ENCODE results near the gene UNCX.

UNCX gene

GRCh38 chr7:1223196-1223981, 9.3 kb upstream of the UNCX start:
- CTCF ChIA-PET = interaction anchor here (1.2 to 5.7 kb wide), 4 partner anchors 189 to 251 kb away, joined by 4 to 39 read pairs (median 10); no protein-coding TSS in a partner anchor
- no peak for DNase-seq (ENCODE audit: low read depth, low spot score)
- TF ChIP-seq CTCF (IDR thresholded peaks at IDR 0.05; ENCODE audit: insufficient read depth, low read length, missing control alignments) = no peak
- POLR2A ChIA-PET = no interaction called here
- H3K4me3 ChIP-seq (ENCODE audit: low read depth, low read length) = no peak overlapping the region

- no peak for TF ChIP-seq CTCF (IDR thresholded peaks at IDR 0.05; ENCODE audit: insufficient read depth, low read length, missing control alignments)
- no peak overlapping the region for H3K4me3 ChIP-seq (ENCODE audit: low read depth, low read length)
- ChIA-PET CTCF (interaction anchor here (1.2 to 5.7 kb wide), 6 partner anchors 9 to 250 kb away, joined by 5 to 39 read pairs (median 13); no protein-coding TSS in a partner anchor), POLR2A (no interaction called here)
- no peak for DNase-seq (ENCODE audit: low read depth, low spot score)
Measured at GRCh38 chr7:1224086-1224716, 8.5 kb upstream of the UNCX start.

GRCh38 chr7:1225030-1225429, 7.6 kb upstream of the UNCX start:
- DNase-seq (ENCODE audit: low read depth, low spot score) = no peak
- TF ChIP-seq CTCF (IDR thresholded peaks at IDR 0.05; ENCODE audit: insufficient read depth, low read length, missing control alignments) = no peak
- ChIA-PET CTCF (interaction anchor here (0.6 to 5.7 kb wide), 27 partner anchors 10 to 253 kb away, joined by 3 to 39 read pairs (median 4); no protein-coding TSS in a partner anchor), POLR2A (no interaction called here)
- no peak overlapping the region for H3K4me3 ChIP-seq (ENCODE audit: low read depth, low read length)

GRCh38 chr7:1225441-1226185, 7.1 kb upstream of the UNCX start:
- TF ChIP-seq CTCF (IDR thresholded peaks at IDR 0.05; ENCODE audit: insufficient read depth, low read length, missing control alignments) = peak; percentile 70
- DNase-seq (ENCODE audit: low read depth, low spot score) = no peak
- ChIA-PET POLR2A (no interaction called here), CTCF (interaction anchor here (0.7 to 5.7 kb wide), 32 partner anchors 9 to 252 kb away, joined by 3 to 39 read pairs (median 4); no protein-coding TSS in a partner anchor)
- no peak overlapping the region for H3K4me3 ChIP-seq (ENCODE audit: low read depth, low read length)

GRCh38 chr7:1226186-1226901, 6.3 kb upstream of the UNCX start:
- no peak overlapping the region for H3K4me3 ChIP-seq (ENCODE audit: low read depth, low read length)
- DNase-seq (ENCODE audit: low read depth, low spot score) = no peak
- POLR2A ChIA-PET = no interaction called here
- CTCF ChIA-PET = interaction anchor here (0.7 to 5.7 kb wide), 27 partner anchors 11 to 251 kb away, joined by 3 to 39 read pairs (median 4); no protein-coding TSS in a partner anchor
- TF ChIP-seq CTCF (IDR thresholded peaks at IDR 0.05; ENCODE audit: insufficient read depth, low read length, missing control alignments) = no peak

Measured in AG04449 (cell line).